UCSD-AML1 (cell line): ENCODE data around the gene TEF.

ENCODE experiments used
- DNase-seq: peaks from one replicate; lab custom pipeline; 2025; ENCODE audit not compliant: unreplicated experiment; lab: John Stamatoyannopoulos, UW

TEF gene

GRCh38 chr22:41447435-41448188 lies 65.9 kb downstream of the TEF start:
- DNase-seq, result peak; percentile 73

GRCh38 chr22:41448189-41448808 lies 66.6 kb downstream of the TEF start:
- DNase-seq, result peak; percentile 95
